Activated CD4-positive, alpha-beta T cell treated with anti-CD3 and anti-CD28 coated beads, Interleukin-2, amount 10 ng/mL, durations not matched to agents 7 days and 5 days (primary cell): ENCODE results near the gene AUTS2. TPM values are rescaled to one million over a fixed set of nuclear protein-coding genes. Genes with fewer than 3 reads are reported as not detected.

Source experiments
- CTCF ChIA-PET: fragments of 350-600 bp; sonication (Branson Sonifier 250); formaldehyde crosslinking; loops from one replicate; lab custom pipeline; 2021; ENCODE audit warnings: antibody characterized with exemption; lab: Charles Lee
- POLR2A ChIA-PET: fragments of 350-600 bp; sonication (Branson Sonifier 250); formaldehyde crosslinking; loops from one replicate; lab custom pipeline; 2021; ENCODE audit warnings: antibody characterized with exemption; lab: Charles Lee
- DNase-seq: peaks from one replicate; pipeline ENCODE4 v3.0.0-alpha.2; 2020
- H3K27ac Mint-ChIP-seq: one replicate; pipeline ENCODE4 v1.8.0; 2021; ENCODE audit warnings: mild to moderate bottlenecking, moderate library complexity, mixed read lengths
- H3K27me3 Mint-ChIP-seq: one replicate; pipeline ENCODE4 v1.8.0; 2021; ENCODE audit warnings: mixed read lengths
- H3K36me3 Mint-ChIP-seq: one replicate; pipeline ENCODE4 v1.8.0; 2021; ENCODE audit warnings: low read depth, mixed read lengths
- H3K4me1 Mint-ChIP-seq: one replicate; pipeline ENCODE4 v1.8.0; 2021; ENCODE audit warnings: mixed read lengths
- H3K4me3 Mint-ChIP-seq: one replicate; pipeline ENCODE4 v1.8.0; 2021; ENCODE audit warnings: mild to moderate bottlenecking, moderate library complexity, mixed read lengths
- H3K9me3 Mint-ChIP-seq: one replicate; pipeline ENCODE4 v1.8.0; 2021; ENCODE audit warnings: mixed read lengths
- total RNA-seq, 2 experiments: library from RNA; stranded (reverse); gene quantifications; one replicate each; pipeline ENCODE4 v1.2.3, GENCODE V29; 2021

AUTS2 gene
- total RNA-seq, 2 experiments from 2014 or later = 13.9 to 18.9 TPM

- Mint-ChIP-seq H3K27me3 (no peaks in the 10 kb centered on the region), H3K27ac (no peak overlapping the region), H3K36me3 (no peaks in the 10 kb centered on the region), H3K4me1 (peaks cover 2% of the 10 kb centered on the region), H3K4me3 (no peak overlapping the region), H3K9me3 (no peaks in the 10 kb centered on the region)
- POLR2A ChIA-PET = no interaction called here
- DNase-seq = no peak
- CTCF ChIA-PET = no interaction called here
Measured at GRCh38 chr7:69677881-69678493, 79.7 kb downstream of the AUTS2 start.

DNA sequence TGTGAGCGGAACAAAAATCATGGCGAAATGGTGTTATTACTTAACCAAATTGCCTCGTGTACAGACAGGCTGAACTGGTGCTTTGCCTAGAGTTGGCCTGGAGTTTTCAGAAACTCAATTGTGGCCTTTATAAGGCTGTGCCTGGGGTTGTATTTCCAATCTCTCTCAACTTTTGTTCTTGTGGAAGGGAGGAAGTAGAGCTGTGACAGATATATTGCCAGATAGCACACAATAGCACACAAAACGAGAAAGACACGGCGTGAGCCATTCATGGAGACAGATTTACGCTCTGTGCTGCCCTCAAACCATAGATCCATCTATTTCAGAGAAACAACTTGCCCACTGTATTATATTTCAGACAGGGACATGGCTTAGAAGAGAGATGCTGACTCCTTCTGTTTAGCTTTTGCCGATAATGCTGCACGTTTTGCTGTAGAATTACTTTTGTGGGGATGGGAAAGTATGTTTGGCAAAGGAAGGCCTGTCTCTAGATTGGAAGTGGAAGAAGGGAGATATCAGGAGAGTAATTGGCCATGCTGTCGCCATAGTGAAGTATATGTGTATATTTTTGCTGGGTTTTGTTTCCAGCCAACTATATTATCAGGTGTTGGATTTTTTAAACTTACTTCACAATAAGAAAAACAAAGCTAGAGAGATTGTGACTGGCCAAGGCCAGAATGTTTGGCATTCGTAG, 80.4 kb downstream of the AUTS2 start:
- peaks cover 2% of the 10 kb centered on the region for H3K4me1 Mint-ChIP-seq
- no peak for DNase-seq
- H3K4me3 Mint-ChIP-seq = no peak overlapping the region
- no peaks in the 10 kb centered on the region for H3K9me3 Mint-ChIP-seq
- H3K27ac Mint-ChIP-seq = no peak overlapping the region
- no peaks in the 10 kb centered on the region for H3K36me3 Mint-ChIP-seq
- no peaks in the 10 kb centered on the region for H3K27me3 Mint-ChIP-seq
- ChIA-PET CTCF (no interaction called here), POLR2A (no interaction called here)

GRCh38 chr7:69681181-69681580, 82.9 kb downstream of the AUTS2 start:
- CTCF ChIA-PET = no interaction called here
- H3K27me3 Mint-ChIP-seq = no peaks in the 10 kb centered on the region
- no peaks in the 10 kb centered on the region for H3K36me3 Mint-ChIP-seq
- H3K27ac Mint-ChIP-seq = no peak overlapping the region
- POLR2A ChIA-PET = no interaction called here
- no peaks in the 10 kb centered on the region for H3K9me3 Mint-ChIP-seq
- H3K4me1 Mint-ChIP-seq = no peaks in the 10 kb centered on the region
- DNase-seq = no peak
- H3K4me3 Mint-ChIP-seq = no peak overlapping the region

GRCh38 chr7:69682518-69682917, 84.2 kb downstream of the AUTS2 start:
- ChIA-PET CTCF (no interaction called here), POLR2A (no interaction called here)
- no peak overlapping the region for H3K27ac Mint-ChIP-seq
- H3K4me3 Mint-ChIP-seq = no peak overlapping the region
- DNase-seq = no peak
- H3K27me3 Mint-ChIP-seq = no peaks in the 10 kb centered on the region
- H3K9me3 Mint-ChIP-seq = no peaks in the 10 kb centered on the region
- H3K36me3 Mint-ChIP-seq = no peaks in the 10 kb centered on the region
- H3K4me1 Mint-ChIP-seq = no peaks in the 10 kb centered on the region

GRCh38 chr7:69683002-69683401, 84.7 kb downstream of the AUTS2 start:
- Mint-ChIP-seq H3K36me3 (no peaks in the 10 kb centered on the region), H3K27me3 (no peaks in the 10 kb centered on the region), H3K4me3 (no peak overlapping the region), H3K27ac (no peak overlapping the region), H3K9me3 (no peaks in the 10 kb centered on the region), H3K4me1 (no peaks in the 10 kb centered on the region)
- ChIA-PET POLR2A (no interaction called here), CTCF (no interaction called here)
- no peak for DNase-seq

- H3K4me3 Mint-ChIP-seq = no peak overlapping the region
- ChIA-PET CTCF (no interaction called here), POLR2A (no interaction called here)
- no peak overlapping the region for H3K27ac Mint-ChIP-seq
- no peaks in the 10 kb centered on the region for H3K9me3 Mint-ChIP-seq
- no peaks in the 10 kb centered on the region for H3K36me3 Mint-ChIP-seq
- DNase-seq = no peak
- no peaks in the 10 kb centered on the region for H3K4me1 Mint-ChIP-seq
- H3K27me3 Mint-ChIP-seq = no peaks in the 10 kb centered on the region
Measured at GRCh38 chr7:69684369-69685292, 86.4 kb downstream of the AUTS2 start.

DNA sequence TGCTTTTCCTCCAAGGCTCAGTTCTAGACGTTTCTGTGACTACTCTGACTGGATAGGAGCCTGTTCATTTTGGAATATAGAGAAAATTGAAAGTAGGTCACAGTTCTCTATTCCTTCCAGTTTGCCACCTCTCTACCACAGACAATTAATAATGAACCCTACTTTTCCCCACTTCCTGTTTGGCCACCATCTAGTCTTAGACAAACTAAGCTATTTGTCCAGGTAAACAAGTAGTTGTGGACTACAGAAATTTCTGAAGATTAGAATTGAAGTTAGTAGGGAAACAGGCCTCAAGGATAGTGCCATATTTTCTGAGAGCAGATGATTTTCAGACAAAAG, 87.0 kb downstream of the AUTS2 start:
- CTCF ChIA-PET = no interaction called here
- H3K27me3 Mint-ChIP-seq = no peaks in the 10 kb centered on the region

DNA sequence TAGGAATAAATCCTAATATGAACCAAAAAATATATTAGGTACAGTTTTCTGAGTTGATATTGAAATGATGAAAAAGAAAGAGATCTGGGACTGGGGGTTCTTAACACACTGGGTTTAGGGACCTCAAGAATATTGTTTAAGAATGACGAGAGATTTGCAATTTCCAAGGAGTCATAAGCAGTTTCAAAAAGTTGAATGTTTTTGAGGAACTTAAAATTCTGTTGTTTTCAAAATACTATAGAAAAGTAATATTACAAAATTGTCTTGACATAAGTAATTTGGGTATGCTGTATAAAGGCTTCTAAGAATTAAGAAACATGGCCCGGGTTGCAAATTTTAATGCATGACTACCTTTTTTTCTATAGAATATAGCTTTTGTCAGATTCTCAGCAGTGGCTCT, 88.1 kb downstream of the AUTS2 start:
- H3K36me3 Mint-ChIP-seq = no peaks in the 10 kb centered on the region
- no peaks in the 10 kb centered on the region for H3K9me3 Mint-ChIP-seq
- H3K4me1 Mint-ChIP-seq = no peaks in the 10 kb centered on the region
- CTCF ChIA-PET = no interaction called here
- POLR2A ChIA-PET = no interaction called here
- DNase-seq = no peak
- H3K4me3 Mint-ChIP-seq = no peak overlapping the region
- no peak overlapping the region for H3K27ac Mint-ChIP-seq
- H3K27me3 Mint-ChIP-seq = no peaks in the 10 kb centered on the region

More for the DNA sequence above, 87.0 kb downstream of the AUTS2 start:
- H3K36me3 Mint-ChIP-seq = no peaks in the 10 kb centered on the region
- DNase-seq = no peak
- H3K4me1 Mint-ChIP-seq = no peaks in the 10 kb centered on the region
- no peaks in the 10 kb centered on the region for H3K9me3 Mint-ChIP-seq
- H3K4me3 Mint-ChIP-seq = no peak overlapping the region
- no peak overlapping the region for H3K27ac Mint-ChIP-seq
- POLR2A ChIA-PET = no interaction called here

DNA sequence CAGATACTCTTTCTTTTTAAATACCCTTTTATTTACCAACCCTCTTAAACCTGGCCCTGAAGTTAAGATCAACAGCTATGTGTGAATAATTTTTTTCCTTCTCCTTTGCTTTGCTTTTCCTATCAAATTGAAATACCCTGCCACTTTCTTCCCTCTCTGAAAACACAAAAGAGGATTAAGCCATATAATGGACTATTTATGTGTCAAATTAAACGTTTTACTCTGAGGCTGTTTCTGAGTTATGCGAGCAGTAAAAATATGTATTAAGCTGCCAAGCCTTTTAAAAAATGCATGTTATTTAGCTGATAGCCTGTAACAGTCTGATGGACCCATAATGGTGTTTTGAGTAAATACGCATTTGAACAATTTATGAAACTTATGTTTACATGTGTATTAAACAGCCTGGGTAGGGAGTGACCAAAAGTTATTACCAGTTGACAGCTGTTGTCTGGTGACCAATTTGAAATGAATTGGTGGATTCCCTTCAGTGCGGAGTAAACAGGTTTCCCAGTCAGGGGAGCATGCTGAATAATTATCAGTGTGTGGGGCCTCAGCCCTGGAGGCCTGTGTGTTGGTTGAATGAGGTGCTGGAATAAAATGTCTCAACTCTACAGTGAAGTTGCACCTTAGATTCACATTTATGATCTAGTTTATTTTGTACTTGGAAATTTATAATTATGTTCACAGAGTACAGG, 89.6 kb downstream of the AUTS2 start:
- CTCF ChIA-PET = interaction anchor here (1.5 kb wide), 1 partner anchor 10 kb away, joined by 4 read pairs; no protein-coding TSS in a partner anchor
- Mint-ChIP-seq H3K9me3 (peaks cover 2% of the 10 kb centered on the region), H3K27ac (no peak overlapping the region)

DNA sequence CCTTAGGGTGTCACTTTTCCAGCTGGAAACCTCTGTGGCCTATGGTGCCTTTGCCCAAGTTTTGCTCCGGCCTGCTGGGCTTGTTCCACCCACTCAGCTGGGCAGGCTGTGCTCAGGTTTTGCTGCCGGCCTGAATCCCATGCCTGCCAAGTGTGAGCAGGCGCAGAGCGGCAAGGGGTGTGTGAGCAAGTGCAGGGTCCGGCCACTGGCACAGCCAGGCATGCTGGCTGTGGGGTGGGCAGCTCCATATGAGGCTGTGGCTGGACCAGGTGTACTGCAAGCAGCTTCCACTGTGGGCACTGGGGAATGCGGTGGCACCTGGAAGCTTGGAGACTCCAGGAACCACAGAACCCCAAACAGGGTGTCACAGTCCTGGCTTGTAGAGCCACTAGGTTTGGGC, 92.1 kb downstream of the AUTS2 start:
- no peak overlapping the region for H3K27ac Mint-ChIP-seq
- no peaks in the 10 kb centered on the region for H3K36me3 Mint-ChIP-seq
- H3K4me3 Mint-ChIP-seq = no peak overlapping the region
- peaks cover 2% of the 10 kb centered on the region for H3K9me3 Mint-ChIP-seq
- DNase-seq = no peak
- H3K27me3 Mint-ChIP-seq = peaks cover 2% of the 10 kb centered on the region
- ChIA-PET CTCF (no interaction called here), POLR2A (no interaction called here)
- no peaks in the 10 kb centered on the region for H3K4me1 Mint-ChIP-seq

More for the DNA sequence above, 89.6 kb downstream of the AUTS2 start:
- H3K36me3 Mint-ChIP-seq = no peaks in the 10 kb centered on the region
- POLR2A ChIA-PET = no interaction called here
- no peak overlapping the region for H3K4me3 Mint-ChIP-seq
- H3K4me1 Mint-ChIP-seq = no peaks in the 10 kb centered on the region
- DNase-seq = no peak
- peaks cover under 1% of the 10 kb centered on the region for H3K27me3 Mint-ChIP-seq

GRCh38 chr7:69691327-69691726, 93.1 kb downstream of the AUTS2 start:
- peaks cover 2% of the 10 kb centered on the region for H3K9me3 Mint-ChIP-seq

DNA sequence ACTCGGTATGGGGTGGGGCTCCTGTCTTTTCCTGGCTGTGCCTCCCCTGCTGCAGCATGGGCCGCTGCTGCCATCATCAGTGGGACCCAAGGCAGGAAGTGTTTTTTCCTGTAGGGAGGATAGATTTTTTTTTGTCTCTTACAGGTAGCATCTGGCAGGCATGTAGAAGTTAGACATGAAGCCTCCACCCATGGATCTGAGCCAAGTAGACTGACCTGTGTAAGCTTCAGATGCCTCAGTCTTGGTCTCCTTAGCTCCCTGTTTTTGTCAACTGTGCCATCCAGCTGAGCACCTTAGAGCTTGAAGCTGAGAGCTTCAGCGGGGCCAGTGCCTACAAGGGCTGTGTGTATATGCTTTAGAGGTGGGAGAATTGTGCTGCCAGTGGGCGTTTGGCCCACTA, 93.5 kb downstream of the AUTS2 start:
- ChIA-PET CTCF (no interaction called here), POLR2A (no interaction called here)
- Mint-ChIP-seq H3K36me3 (no peaks in the 10 kb centered on the region), H3K27ac (no peak overlapping the region), H3K4me1 (peaks cover 9% of the 10 kb centered on the region), H3K4me3 (no peak overlapping the region), H3K27me3 (peaks cover 2% of the 10 kb centered on the region), H3K9me3 (peaks cover 2% of the 10 kb centered on the region)
- no peak for DNase-seq

More at GRCh38 chr7:69691327-69691726, 93.1 kb downstream of the AUTS2 start:
- ChIA-PET CTCF (no interaction called here), POLR2A (no interaction called here)
- H3K4me1 Mint-ChIP-seq = peaks cover 6% of the 10 kb centered on the region
- H3K27ac Mint-ChIP-seq = no peak overlapping the region
- H3K27me3 Mint-ChIP-seq = peaks cover 2% of the 10 kb centered on the region
- no peak overlapping the region for H3K4me3 Mint-ChIP-seq
- H3K36me3 Mint-ChIP-seq = no peaks in the 10 kb centered on the region
- no peak for DNase-seq

DNA sequence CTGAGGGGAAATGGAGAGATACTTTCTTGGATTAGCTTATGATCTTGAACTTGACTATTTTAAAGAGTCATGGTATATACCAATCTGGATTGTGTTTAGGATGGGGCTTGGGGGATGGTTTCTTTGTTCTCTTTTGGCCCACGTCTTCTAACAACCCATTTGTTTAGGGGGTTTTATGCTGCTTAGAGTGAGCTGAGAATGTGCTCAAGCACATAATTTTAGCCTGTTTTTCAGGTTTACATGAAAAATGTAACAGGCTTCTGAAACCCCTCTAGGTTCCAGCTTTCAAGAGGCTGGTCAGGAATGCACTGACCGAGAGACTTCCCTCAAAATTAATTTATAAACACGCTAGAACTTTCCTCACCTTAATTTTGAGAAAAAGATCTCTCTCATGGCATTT, 94.3 kb downstream of the AUTS2 start:
- CTCF ChIA-PET = no interaction called here
- Mint-ChIP-seq H3K36me3 (no peaks in the 10 kb centered on the region), H3K4me3 (no peak overlapping the region), H3K27me3 (peaks cover 2% of the 10 kb centered on the region), H3K9me3 (peaks cover 2% of the 10 kb centered on the region), H3K4me1 (peaks cover 9% of the 10 kb centered on the region), H3K27ac (no peak overlapping the region)
- POLR2A ChIA-PET = no interaction called here
- DNase-seq = no peak
